HL-60 (cell line): ENCODE measurements around the gene SIGLEC6.

ENCODE experiments used
- DNase-seq, 2 experiments: peaks; one replicate each; pipeline ENCODE4 v3.0.0-alpha.2; 2010 to 2020; ENCODE audit warnings: low read depth in 1 of 2, low spot score in 1 of 2
- H3K27ac ChIP-seq: fragments of 250-450 bp; sonication (Bioruptor Pico); replicated peaks from 2 replicates; pipeline ENCODE4 v1.5.1; 2020; ENCODE audit warnings: mild to moderate bottlenecking, moderate library complexity
- H3K27me3 ChIP-seq: fragments of 250-450 bp; sonication (Bioruptor Pico); 2 replicates; pipeline ENCODE4 v1.5.1; 2021; ENCODE audit warnings: mild to moderate bottlenecking, moderate library complexity; ENCODE audit not compliant: insufficient read depth, poor library complexity, severe bottlenecking
- H3K4me3 ChIP-seq: replicated peaks from 2 replicates; pipeline ENCODE4 v1.5.1; 2011; ENCODE audit warnings: mild to moderate bottlenecking, control low read depth, low read length; ENCODE audit not compliant: insufficient read depth
- GABPA ChIP-seq: IDR thresholded peaks from 2 replicates; pipeline ENCODE4 v1.6.1; 2012; ENCODE audit warnings: low read depth
- POLR2AphosphoS5 ChIP-seq: IDR thresholded peaks from 2 replicates; pipeline ENCODE4 v1.6.1; 2012; ENCODE audit warnings: low read depth
- SPI1 ChIP-seq: IDR thresholded peaks from 2 replicates; pipeline ENCODE4 v1.6.1; 2012; ENCODE audit warnings: low read depth, mild to moderate bottlenecking, borderline replicate concordance
- TF ChIP-seq, protein P1 (sequence below): IDR thresholded peaks from 2 replicates; pipeline ENCODE4 v1.6.1; 2012; ENCODE audit warnings: low read depth; ENCODE audit not compliant: insufficient replicate concordance
- TF ChIP-seq, protein P2 (sequence below): IDR thresholded peaks from one replicate; pipeline ENCODE4 v1.5.1; 2011; ENCODE audit warnings: low read length, control low read depth, inconsistent platforms; ENCODE audit not compliant: insufficient read depth

The SIGLEC6 gene

DNA sequence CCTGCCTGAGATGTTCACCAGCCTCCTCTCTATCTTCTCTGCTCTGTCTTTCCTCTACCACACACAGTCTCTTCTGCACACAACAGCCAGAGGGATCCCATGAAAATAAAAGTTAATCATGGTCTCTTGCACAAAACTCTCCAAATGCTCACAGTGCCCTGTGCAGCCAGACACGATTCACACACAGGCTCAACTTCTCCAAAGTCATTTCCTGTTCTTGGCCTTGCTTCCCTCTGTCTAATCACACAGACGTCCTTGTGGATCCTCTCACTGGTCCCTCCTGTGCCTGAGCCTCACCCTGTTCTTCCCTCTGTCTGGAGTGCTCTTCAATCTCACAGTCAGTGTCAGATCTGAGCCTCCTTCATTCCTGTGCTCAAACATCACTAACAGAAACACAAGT lies 37.7 kb downstream of the SIGLEC6 start:
- DNase-seq, result peak in 1 of 2 experiments; percentile 43
- TF ChIP-seq SPI1 (peak; percentile 46; the same call in 1 of the 2 replicates), POLR2AphosphoS5 (no peak)
- TF ChIP-seq, protein P1, sequence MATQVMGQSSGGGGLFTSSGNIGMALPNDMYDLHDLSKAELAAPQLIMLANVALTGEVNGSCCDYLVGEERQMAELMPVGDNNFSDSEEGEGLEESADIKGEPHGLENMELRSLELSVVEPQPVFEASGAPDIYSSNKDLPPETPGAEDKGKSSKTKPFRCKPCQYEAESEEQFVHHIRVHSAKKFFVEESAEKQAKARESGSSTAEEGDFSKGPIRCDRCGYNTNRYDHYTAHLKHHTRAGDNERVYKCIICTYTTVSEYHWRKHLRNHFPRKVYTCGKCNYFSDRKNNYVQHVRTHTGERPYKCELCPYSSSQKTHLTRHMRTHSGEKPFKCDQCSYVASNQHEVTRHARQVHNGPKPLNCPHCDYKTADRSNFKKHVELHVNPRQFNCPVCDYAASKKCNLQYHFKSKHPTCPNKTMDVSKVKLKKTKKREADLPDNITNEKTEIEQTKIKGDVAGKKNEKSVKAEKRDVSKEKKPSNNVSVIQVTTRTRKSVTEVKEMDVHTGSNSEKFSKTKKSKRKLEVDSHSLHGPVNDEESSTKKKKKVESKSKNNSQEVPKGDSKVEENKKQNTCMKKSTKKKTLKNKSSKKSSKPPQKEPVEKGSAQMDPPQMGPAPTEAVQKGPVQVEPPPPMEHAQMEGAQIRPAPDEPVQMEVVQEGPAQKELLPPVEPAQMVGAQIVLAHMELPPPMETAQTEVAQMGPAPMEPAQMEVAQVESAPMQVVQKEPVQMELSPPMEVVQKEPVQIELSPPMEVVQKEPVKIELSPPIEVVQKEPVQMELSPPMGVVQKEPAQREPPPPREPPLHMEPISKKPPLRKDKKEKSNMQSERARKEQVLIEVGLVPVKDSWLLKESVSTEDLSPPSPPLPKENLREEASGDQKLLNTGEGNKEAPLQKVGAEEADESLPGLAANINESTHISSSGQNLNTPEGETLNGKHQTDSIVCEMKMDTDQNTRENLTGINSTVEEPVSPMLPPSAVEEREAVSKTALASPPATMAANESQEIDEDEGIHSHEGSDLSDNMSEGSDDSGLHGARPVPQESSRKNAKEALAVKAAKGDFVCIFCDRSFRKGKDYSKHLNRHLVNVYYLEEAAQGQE, result no peak
- TF ChIP-seq, protein P2, sequence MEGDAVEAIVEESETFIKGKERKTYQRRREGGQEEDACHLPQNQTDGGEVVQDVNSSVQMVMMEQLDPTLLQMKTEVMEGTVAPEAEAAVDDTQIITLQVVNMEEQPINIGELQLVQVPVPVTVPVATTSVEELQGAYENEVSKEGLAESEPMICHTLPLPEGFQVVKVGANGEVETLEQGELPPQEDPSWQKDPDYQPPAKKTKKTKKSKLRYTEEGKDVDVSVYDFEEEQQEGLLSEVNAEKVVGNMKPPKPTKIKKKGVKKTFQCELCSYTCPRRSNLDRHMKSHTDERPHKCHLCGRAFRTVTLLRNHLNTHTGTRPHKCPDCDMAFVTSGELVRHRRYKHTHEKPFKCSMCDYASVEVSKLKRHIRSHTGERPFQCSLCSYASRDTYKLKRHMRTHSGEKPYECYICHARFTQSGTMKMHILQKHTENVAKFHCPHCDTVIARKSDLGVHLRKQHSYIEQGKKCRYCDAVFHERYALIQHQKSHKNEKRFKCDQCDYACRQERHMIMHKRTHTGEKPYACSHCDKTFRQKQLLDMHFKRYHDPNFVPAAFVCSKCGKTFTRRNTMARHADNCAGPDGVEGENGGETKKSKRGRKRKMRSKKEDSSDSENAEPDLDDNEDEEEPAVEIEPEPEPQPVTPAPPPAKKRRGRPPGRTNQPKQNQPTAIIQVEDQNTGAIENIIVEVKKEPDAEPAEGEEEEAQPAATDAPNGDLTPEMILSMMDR, result no peak
- no peak overlapping the region for H3K4me3 ChIP-seq
- peak overlapping the region; percentile 8; the same call in 1 of the 2 replicates for H3K27ac ChIP-seq
- H3K27me3 ChIP-seq, result no peaks in the 10 kb centered on the region

DNA sequence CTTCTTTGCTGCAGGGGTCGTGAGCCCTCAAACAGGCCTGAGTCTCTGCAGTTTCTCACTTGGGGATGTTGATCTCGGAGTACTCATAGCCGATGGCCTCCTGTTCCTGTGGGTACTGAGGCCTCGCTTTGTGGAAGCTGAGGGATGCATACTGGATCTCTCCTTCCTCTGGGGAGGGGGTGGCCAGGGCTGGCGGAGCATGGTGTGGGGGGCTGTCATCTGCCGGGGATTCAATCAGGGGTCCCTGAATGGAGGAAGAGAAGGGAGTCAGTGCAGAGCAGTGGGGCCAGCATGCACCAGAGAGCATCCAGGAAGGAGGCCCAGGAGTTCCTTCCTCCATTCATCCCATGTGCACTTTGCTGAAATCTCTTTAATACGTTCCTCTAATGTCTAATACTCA lies 39.9 kb downstream of the SIGLEC6 start:
- H3K27ac ChIP-seq, result no peak overlapping the region
- no peak for TF ChIP-seq SPI1
- no peak for TF ChIP-seq POLR2AphosphoS5
- no peak for TF ChIP-seq GABPA
- TF ChIP-seq, protein P1, result no peak
- TF ChIP-seq, protein P2, result no peak
- DNase-seq, result no peak
- H3K4me3 ChIP-seq, result no peak overlapping the region
- H3K27me3 ChIP-seq, result no peaks in the 10 kb centered on the region

DNA sequence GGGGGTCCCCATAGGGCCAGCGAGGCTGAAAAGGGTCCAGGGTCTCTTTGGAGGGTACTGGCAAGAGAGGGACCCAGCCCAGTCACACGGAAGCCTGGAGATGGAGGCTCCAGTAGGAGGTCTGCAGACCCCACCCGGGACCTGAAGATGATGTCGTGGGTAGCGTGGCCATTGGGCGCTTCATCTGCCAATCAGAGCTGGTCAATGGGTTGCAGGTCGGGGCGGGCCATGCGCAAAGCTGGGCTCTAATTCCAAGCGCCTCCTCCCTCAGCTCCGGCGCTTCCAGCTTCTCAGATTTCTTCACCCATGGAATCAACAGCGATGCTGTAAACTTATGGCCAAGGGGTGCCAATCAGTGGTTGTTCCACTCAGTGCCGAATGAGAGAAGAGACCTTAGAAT lies 40.8 kb downstream of the SIGLEC6 start:
- H3K27me3 ChIP-seq, result no peaks in the 10 kb centered on the region
- TF ChIP-seq, protein P1, result no peak
- no peak for TF ChIP-seq SPI1
- no peak for TF ChIP-seq GABPA
- TF ChIP-seq, protein P2, result no peak
- TF ChIP-seq POLR2AphosphoS5, result no peak
- no peak overlapping the region for H3K27ac ChIP-seq
- H3K4me3 ChIP-seq, result no peak overlapping the region
- DNase-seq, result no peak
